GM19099 (cell line): ENCODE data around the gene ZNF346.

ENCODE experiments used
- POLR2A ChIP-seq: IDR thresholded peaks from 3 replicates; pipeline ENCODE4 v1.6.1; 2011; ENCODE audit warnings: low read depth; ENCODE audit not compliant: insufficient read length; ENCODE audit errors: extremely low read depth

ZNF346 gene

GRCh38 chr5:177122566-177122965, 100.1 kb downstream of the ZNF346 start:
- TF ChIP-seq POLR2A = no peak

- TF ChIP-seq POLR2A = peak; percentile 13
These were observed 101.4 kb downstream of the ZNF346 start for GRCh38 chr5:177123789-177124485.

GRCh38 chr5:177124486-177124991, 102.0 kb downstream of the ZNF346 start:
- TF ChIP-seq POLR2A = peak; percentile 9

GRCh38 chr5:177126771-177127170, 104.3 kb downstream of the ZNF346 start:
- TF ChIP-seq POLR2A = no peak

GRCh38 chr5:177128551-177128981, 106.1 kb downstream of the ZNF346 start:
- no peak for TF ChIP-seq POLR2A

DNA sequence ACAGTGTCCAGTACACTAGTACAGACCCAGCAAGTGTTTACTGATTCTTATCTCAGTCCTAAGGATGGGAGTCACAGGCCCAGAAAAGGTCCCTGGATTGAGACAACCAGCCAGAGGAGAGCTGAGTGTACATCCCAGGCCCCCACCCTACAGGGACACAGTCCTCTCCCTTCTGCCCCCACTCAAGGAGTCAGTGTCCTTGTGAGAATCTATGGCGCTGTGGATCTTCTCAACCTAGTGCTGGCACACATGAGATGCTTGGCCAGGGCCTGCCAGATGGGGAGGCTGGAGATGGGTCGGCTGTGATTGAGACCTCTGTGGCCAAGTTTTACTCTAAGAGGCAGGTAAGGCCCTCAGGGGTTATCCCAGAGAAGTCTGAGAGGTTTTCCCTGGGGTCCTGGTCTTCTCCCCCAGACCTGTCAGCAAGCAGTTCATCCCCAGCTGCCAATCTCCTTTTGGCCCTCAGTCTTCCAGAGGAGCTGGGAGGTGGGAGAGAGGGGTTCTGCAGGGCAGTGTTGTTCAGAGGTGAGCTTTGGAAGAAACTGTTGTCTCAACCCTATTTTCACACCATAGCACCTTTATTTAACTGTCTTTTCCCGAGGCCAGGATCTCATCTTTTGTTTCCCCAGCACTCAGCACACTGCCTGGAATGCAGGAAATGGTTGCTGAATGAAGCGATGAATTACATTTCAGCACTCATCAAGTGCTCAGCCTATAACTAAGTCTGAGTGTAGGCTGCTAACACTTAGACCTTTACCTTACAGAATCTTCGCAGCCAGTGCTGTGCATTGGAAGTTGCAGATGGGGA, 107.9 kb downstream of the ZNF346 start:
- TF ChIP-seq POLR2A = no peak
